RWPE2 (cell line): ENCODE results near the gene STX10.

Source experiments
- ATAC-seq: fragments of 200-7000 bp; cut with Tn5 transposase; 3 replicates; pipeline ENCODE4 v1.9.1; 2021; ENCODE audit warnings: low read depth
- DNase-seq: peaks from one replicate; pipeline ENCODE4 v3.0.0-alpha.2; 2020; ENCODE audit warnings: low spot score
- H3K27ac ChIP-seq: fragments of 450-650 bp; 2 replicates; pipeline ENCODE4 v1.5.1; 2017; ENCODE audit warnings: mild to moderate bottlenecking; ENCODE audit not compliant: poor library complexity, severe bottlenecking
- H3K27me3 ChIP-seq: fragments of 250-450 bp; sonication (Bioruptor Pico); 2 replicates; pipeline ENCODE4 v1.5.1; 2021; ENCODE audit warnings: mild to moderate bottlenecking, moderate library complexity; ENCODE audit not compliant: insufficient read depth, poor library complexity, severe bottlenecking
- H3K36me3 ChIP-seq: fragments of 250-450 bp; sonication (Bioruptor Pico); 2 replicates; pipeline ENCODE4 v1.5.1; 2020; ENCODE audit warnings: low read depth, mild to moderate bottlenecking, moderate library complexity
- H3K4me1 ChIP-seq: fragments of 250-450 bp; sonication (Bioruptor Pico); 2 replicates; pipeline ENCODE4 v1.5.1; 2021; ENCODE audit warnings: mild to moderate bottlenecking, moderate library complexity; ENCODE audit not compliant: insufficient read depth, poor library complexity, severe bottlenecking
- H3K4me3 ChIP-seq: fragments of 250-450 bp; sonication (Bioruptor Pico); 2 replicates; pipeline ENCODE4 v1.5.1; 2021; ENCODE audit warnings: mild to moderate bottlenecking, moderate library complexity; ENCODE audit not compliant: severe bottlenecking
- H3K9me3 ChIP-seq: fragments of 250-450 bp; sonication (Bioruptor Pico); 2 replicates; pipeline ENCODE4 v1.5.1; 2021; ENCODE audit warnings: mild to moderate bottlenecking, moderate library complexity; ENCODE audit not compliant: severe bottlenecking
- CTCF ChIP-seq: fragments of 450-650 bp; IDR thresholded peaks from one replicate; pipeline ENCODE4 v1.5.1; 2017; ENCODE audit warnings: mild to moderate bottlenecking, moderate library complexity; ENCODE audit not compliant: poor library complexity, severe bottlenecking

The STX10 gene

DNA sequence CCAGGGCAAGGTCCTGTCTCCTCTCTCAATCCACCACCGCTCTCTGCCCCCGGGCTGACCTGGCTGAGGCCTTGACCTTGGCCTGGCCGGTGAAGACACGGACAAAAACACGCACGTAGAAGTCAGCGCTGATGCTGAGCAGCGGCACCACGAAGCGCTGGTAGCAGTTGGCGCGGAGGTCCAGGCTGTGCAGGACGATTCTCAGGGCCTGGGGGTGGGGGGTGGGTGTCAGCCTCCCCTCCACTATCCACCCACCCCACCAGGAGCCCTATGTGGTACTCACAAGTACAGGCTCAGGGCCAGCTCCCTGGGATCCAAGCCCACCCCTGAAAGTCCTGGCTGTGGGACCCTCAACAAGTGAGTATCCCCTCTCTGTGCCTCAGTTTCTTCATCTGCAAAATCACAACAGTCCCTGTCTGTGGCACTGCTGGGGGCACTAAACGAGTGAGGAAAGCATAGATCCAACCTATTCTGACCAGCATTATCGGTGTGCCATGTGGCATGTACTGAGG is 40.0 kb downstream of the STX10 start:
- peaks cover 42% of the 10 kb centered on the region for H3K36me3 ChIP-seq
- no peak overlapping the region for H3K27ac ChIP-seq
- H3K9me3 ChIP-seq = no peaks in the 10 kb centered on the region
- no peak overlapping the region for H3K4me3 ChIP-seq
- ATAC-seq = no peak
- DNase-seq = no peak
- TF ChIP-seq CTCF = no peak
- no peaks in the 10 kb centered on the region for H3K27me3 ChIP-seq
- H3K4me1 ChIP-seq = no peaks in the 10 kb centered on the region

GRCh38 chr19:13109361-13110098 is 40.6 kb downstream of the STX10 start:
- Histone ChIP-seq H3K27ac (no peak overlapping the region), H3K4me3 (no peak overlapping the region), H3K9me3 (no peaks in the 10 kb centered on the region), H3K27me3 (no peaks in the 10 kb centered on the region), H3K36me3 (peaks cover 36% of the 10 kb centered on the region), H3K4me1 (no peaks in the 10 kb centered on the region)
- TF ChIP-seq CTCF = no peak
- no peak for ATAC-seq
- no peak for DNase-seq

DNA sequence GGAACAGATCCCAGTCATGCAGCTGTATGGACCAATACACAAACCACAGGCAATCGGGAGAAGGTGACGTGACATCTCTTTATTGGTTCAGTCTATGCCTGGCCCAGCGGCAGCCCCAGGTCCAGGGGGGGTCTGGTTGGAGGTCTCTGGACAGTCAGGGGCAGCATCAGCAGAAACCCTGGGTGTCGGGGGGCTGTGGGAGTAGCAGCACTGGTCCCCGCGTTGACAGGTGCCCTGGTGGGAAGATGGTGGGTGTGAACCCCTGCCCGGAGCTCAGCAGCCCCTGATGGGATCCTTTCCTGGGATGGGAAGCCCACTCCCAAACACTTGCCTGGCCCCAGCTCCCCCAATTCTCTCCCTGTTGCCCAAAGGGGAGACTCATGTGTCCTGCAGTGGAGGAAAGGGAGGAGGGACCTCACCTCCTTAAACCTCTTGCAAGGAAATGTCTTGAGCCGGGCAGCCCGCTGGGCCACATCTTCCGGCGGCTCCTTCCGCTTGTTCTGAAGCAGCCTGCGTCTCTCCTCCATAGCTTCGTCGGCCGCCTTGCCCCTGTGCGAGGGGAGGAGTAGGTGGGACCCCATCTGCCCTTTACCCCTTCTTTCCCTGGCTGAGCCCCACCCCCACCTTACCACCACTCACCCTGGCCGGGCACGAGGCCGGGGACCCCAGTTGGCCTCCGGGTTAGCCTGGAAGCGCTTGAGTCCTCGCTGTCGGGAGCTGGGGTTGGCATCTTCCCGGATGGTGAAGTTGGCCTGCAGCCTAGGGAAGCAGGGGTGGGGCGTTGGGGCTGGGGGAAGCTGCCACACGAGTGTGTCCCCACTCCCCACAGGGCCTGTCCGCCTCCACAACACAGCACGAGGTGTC is 45.1 kb downstream of the STX10 start:
- H3K36me3 ChIP-seq = peaks cover 16% of the 10 kb centered on the region; the same call in 1 of the 2 replicates
- no peaks in the 10 kb centered on the region for H3K9me3 ChIP-seq
- ATAC-seq = no peak
- H3K27me3 ChIP-seq = no peaks in the 10 kb centered on the region
- no peak for DNase-seq
- no peaks in the 10 kb centered on the region for H3K4me1 ChIP-seq
- no peak overlapping the region for H3K27ac ChIP-seq
- TF ChIP-seq CTCF = peak; percentile 38
- H3K4me3 ChIP-seq = no peak overlapping the region

GRCh38 chr19:13104360-13104847 is 45.8 kb downstream of the STX10 start:
- Histone ChIP-seq H3K4me3 (no peak overlapping the region), H3K27ac (no peak overlapping the region), H3K4me1 (no peaks in the 10 kb centered on the region), H3K27me3 (no peaks in the 10 kb centered on the region), H3K9me3 (no peaks in the 10 kb centered on the region), H3K36me3 (peaks cover 16% of the 10 kb centered on the region; the same call in 1 of the 2 replicates)
- peak; percentile 20; the same call in 1 of the 3 replicates for ATAC-seq
- TF ChIP-seq CTCF = peak; percentile 61
- no peak for DNase-seq
